ENCODE measurements around the gene CAMSAP1.

CAMSAP1 gene

DNA sequence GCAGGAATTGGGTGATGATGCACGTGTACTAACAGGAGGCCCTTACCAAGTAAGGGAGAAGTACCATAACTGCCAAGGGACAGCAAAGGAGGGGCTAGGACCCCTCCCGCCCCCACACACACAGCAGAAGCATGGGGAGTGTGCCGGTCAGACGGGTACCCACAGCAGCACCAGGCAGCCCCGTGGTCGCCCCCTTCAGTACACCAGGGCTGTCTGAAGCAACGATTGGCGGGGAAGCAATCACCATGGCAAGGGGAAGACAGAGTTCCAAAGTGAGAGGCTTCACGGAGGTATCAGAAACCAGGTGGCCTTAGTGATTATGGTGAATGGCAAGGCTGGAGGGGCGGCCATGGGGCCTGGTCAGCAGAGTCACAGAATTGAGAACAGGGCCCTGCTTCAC lies 72.2 kb downstream of the CAMSAP1 start:
- H3K4me3 ChIP-seq (ENCODE audit: low read depth, low read length): no peak overlapping the region
- TF ChIP-seq, protein P1, sequence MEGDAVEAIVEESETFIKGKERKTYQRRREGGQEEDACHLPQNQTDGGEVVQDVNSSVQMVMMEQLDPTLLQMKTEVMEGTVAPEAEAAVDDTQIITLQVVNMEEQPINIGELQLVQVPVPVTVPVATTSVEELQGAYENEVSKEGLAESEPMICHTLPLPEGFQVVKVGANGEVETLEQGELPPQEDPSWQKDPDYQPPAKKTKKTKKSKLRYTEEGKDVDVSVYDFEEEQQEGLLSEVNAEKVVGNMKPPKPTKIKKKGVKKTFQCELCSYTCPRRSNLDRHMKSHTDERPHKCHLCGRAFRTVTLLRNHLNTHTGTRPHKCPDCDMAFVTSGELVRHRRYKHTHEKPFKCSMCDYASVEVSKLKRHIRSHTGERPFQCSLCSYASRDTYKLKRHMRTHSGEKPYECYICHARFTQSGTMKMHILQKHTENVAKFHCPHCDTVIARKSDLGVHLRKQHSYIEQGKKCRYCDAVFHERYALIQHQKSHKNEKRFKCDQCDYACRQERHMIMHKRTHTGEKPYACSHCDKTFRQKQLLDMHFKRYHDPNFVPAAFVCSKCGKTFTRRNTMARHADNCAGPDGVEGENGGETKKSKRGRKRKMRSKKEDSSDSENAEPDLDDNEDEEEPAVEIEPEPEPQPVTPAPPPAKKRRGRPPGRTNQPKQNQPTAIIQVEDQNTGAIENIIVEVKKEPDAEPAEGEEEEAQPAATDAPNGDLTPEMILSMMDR (IDR thresholded peaks at IDR 0.05; ENCODE audit: borderline replicate concordance, insufficient read depth, low read depth, low read length): no peak

DNA sequence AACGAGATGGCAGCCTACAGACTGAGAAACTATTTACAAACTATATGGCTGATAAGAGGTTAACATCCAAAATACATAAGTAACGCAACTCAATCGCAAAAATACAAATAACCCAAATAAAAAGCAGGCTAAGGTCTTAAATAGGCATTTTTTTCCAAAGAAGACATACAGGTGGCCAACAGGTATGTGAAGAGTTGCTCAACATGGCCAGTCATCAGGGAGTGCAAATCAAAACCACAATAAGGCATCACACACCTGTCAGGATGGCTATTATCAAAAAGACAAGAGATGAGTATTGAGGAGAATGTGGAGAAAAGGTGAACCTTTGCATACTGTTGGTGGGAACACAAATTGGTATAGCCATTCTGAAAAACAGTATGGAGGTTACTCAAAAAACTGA lies 73.5 kb downstream of the CAMSAP1 start:
- TF ChIP-seq, protein P1 (IDR thresholded peaks at IDR 0.05; ENCODE audit: borderline replicate concordance, insufficient read depth, low read depth, low read length): no peak
- no peak overlapping the region for H3K4me3 ChIP-seq (ENCODE audit: low read depth, low read length)

DNA sequence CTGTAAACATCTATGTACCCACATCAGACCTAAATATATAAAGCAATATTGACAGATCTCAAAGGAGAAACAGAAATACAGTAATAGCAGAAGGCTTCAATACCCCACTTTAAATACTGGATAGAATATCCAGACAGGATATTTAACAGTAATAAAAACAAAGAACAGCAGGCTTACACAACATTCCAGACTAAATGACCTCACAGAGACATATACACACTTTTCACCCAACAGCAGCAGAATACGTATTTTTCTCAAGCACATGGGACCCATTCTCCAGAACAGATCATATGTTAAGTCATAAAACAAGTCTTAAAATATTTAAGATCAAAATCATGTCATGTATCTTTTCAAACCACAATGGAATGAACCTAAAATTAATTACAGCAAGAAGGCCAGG lies 76.8 kb downstream of the CAMSAP1 start:
- TF ChIP-seq, protein P1 (IDR thresholded peaks at IDR 0.05; ENCODE audit: borderline replicate concordance, insufficient read depth, low read depth, low read length): no peak
- no peak overlapping the region for H3K4me3 ChIP-seq (ENCODE audit: low read depth, low read length)

DNA sequence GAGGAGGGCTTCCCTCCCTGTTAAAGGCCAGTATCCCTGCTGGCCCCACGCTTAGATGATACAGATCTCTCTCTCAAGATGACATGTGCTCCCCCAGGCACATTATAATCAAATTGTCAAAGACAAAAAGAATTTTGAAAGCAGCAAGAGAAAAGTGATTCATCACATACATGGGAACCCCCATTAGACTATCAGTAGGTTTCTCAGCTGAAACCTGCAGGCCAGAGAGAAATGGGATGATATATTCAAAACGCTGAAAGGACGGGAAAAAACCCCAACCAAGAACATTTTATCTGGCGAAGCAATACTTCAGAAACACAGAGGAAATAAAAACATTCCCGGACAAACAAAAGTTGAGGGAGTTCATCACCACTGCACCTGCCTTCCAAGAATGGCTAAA lies 78.7 kb downstream of the CAMSAP1 start:
- TF ChIP-seq, protein P1 (IDR thresholded peaks at IDR 0.05; ENCODE audit: borderline replicate concordance, insufficient read depth, low read depth, low read length): no peak

DNA sequence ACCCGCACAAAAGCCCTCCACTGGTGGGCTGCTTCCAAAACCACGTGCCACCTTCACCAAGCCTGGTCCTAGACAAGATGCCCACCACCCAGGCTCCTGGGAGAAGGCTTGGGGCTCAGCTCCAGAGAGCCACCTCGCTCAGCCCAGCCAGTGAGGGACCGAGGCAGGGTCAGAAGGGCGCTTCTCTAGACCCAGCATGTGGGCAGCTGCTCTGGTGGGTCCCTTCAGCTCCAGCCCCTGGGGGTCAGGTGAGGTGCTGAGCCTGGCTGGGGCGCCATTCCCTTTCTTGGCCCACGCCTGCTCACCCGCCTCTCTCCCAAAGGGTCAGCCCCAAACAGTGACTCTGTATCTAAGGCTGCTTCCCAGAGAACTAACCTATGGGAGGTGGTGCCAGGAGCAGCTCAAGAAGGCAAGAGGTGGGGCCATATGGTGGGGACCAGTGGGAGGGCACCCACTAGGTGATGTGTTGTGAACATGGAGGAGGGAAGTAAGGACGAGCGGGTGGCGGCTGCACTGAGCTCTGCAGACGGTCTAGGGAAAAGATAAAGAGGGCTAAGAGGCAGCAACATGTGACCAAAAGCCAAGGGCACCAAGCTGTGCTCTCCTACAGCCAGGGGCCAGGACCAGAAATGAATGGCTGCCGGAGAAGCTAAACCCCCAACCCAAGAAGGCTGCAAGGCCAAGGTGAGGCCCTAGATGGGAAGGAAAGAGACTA lies 79.3 kb downstream of the CAMSAP1 start:
- TF ChIP-seq, protein P1 (IDR thresholded peaks at IDR 0.05; ENCODE audit: borderline replicate concordance, insufficient read depth, low read depth, low read length): no peak
- no peak overlapping the region for H3K4me3 ChIP-seq (ENCODE audit: low read depth, low read length)

More for the DNA sequence above, 78.7 kb downstream of the CAMSAP1 start:
- no peak overlapping the region for H3K4me3 ChIP-seq (ENCODE audit: low read depth, low read length)

DNA sequence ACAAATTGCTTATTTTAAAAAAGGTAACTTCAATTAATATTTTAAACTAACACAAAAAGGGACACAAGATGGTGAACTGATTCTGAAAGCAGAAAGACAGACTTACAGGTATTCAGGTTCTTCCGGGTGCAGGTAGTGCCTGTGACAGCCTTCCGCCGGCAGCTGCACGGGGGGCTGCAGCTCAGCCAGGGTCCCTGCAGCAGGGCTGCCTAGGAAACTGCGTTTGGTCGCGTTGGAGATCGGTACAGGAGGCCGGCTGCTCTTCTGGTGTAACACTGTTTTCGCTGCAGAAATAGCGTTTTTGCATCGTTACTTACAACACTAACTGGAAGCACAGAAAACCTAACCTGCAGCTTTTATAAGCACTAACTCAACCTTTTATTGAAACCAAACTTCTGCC lies 80.0 kb downstream of the CAMSAP1 start:
- TF ChIP-seq, protein P1 (IDR thresholded peaks at IDR 0.05; ENCODE audit: borderline replicate concordance, insufficient read depth, low read depth, low read length): no peak
- no peak overlapping the region for H3K4me3 ChIP-seq (ENCODE audit: low read depth, low read length)

DNA sequence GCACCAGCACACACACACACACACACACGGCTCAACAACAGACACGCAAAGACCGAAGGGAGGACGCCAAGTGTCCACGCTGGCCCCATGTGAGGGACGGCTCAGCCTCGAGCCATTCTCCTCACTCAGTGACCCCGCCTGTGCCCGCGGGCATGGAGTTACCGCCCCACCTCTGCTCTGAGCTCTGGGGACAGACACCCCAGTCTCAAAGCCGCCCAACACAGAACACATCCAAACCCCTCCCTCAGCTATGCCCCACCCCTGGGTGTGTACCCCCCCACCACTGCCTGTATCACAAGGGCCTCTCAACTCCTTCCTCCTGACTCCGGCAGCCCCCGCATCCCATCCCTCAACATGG lies 81.2 kb downstream of the CAMSAP1 start:
- TF ChIP-seq, protein P1 (IDR thresholded peaks at IDR 0.05; ENCODE audit: borderline replicate concordance, insufficient read depth, low read depth, low read length): no peak
- H3K4me3 ChIP-seq (ENCODE audit: low read depth, low read length): no peak overlapping the region
